T-helper 17 cell (primary cell): Measurements from ENCODE around the gene HSD17B2. TPM values are rescaled to one million over a fixed set of nuclear protein-coding genes. Genes with fewer than 3 reads are reported as not detected.

ENCODE experiments used
- ATAC-seq: fragments of 150-1000 bp; cut with Tn5 transposase; 2 replicates; pipeline ENCODE4 v1.10.0; 2021; ENCODE audit warnings: mild to moderate bottlenecking, moderate library complexity
- DNase-seq, 3 donors: peaks; one replicate each; pipeline versions ENCODE4 v3.0.0 to v3.0.0-alpha.2; 2020 to 2021
- H3K9me3 ChIP-seq: one replicate; pipeline ENCODE4 v1.7.0; 2013; ENCODE audit warnings: low read length, mild to moderate bottlenecking; ENCODE audit not compliant: control insufficient read depth, poor library complexity, severe bottlenecking
- H3K27ac Mint-ChIP-seq: one replicate; pipeline ENCODE4 v1.8.0; 2022; ENCODE audit warnings: mild to moderate bottlenecking, moderate library complexity, mixed read lengths
- H3K27me3 Mint-ChIP-seq: one replicate; pipeline ENCODE4 v1.8.0; 2022; ENCODE audit warnings: mixed read lengths
- H3K36me3 Mint-ChIP-seq: one replicate; pipeline ENCODE4 v1.8.0; 2022; ENCODE audit warnings: low read depth, mixed read lengths
- H3K4me1 Mint-ChIP-seq: one replicate; pipeline ENCODE4 v1.8.0; 2022; ENCODE audit warnings: mild to moderate bottlenecking, mixed read lengths
- H3K4me3 Mint-ChIP-seq: one replicate; pipeline ENCODE4 v1.8.0; 2022; ENCODE audit warnings: mild to moderate bottlenecking, moderate library complexity, mixed read lengths
- total RNA-seq, 4 donors: library from RNA in 2 of 4; stranded (reverse) in 2 of 4; gene quantifications; one replicate each; pipeline ENCODE4 v1.2.3 and lab custom pipeline; 2022 to 2026

The HSD17B2 gene
- total RNA-seq, 2 donors from 2014 or later, result not detected

GRCh38 chr16:82146556-82146955 is 111.5 kb downstream of the HSD17B2 start:
- DNase-seq (no peak), ATAC-seq (no peak)
- Mint-ChIP-seq H3K27me3 (no peaks in the 10 kb centered on the region), H3K4me1 (peaks cover 4% of the 10 kb centered on the region), H3K36me3 (peaks cover 10% of the 10 kb centered on the region), H3K4me3 (no peak overlapping the region), H3K27ac (no peak overlapping the region)
- no peaks in the 10 kb centered on the region for H3K9me3 ChIP-seq

GRCh38 chr16:82146957-82147356 is 111.9 kb downstream of the HSD17B2 start:
- no peak overlapping the region for H3K27ac Mint-ChIP-seq
- H3K4me3 Mint-ChIP-seq, result no peak overlapping the region
- H3K9me3 ChIP-seq, result no peaks in the 10 kb centered on the region
- no peaks in the 10 kb centered on the region for H3K27me3 Mint-ChIP-seq
- H3K36me3 Mint-ChIP-seq, result peaks cover 7% of the 10 kb centered on the region
- no peak for ATAC-seq
- no peak for DNase-seq
- H3K4me1 Mint-ChIP-seq, result peaks cover 4% of the 10 kb centered on the region

GRCh38 chr16:82147546-82147945 is 112.5 kb downstream of the HSD17B2 start:
- Mint-ChIP-seq H3K4me3 (no peak overlapping the region), H3K27ac (no peak overlapping the region), H3K27me3 (no peaks in the 10 kb centered on the region), H3K36me3 (peaks cover 7% of the 10 kb centered on the region), H3K4me1 (peaks cover 6% of the 10 kb centered on the region)
- H3K9me3 ChIP-seq, result no peaks in the 10 kb centered on the region
- DNase-seq (no peak), ATAC-seq (no peak)

Other genes starting within 250 kb of the HSD17B2 start
- gene SDR42E1, start 23.8 kb upstream of the HSD17B2 start, total RNA-seq, result 1 to 10 TPM; 4.9 TPM
- 10 to 100 TPM; 15.5 to 17.2 TPM for gene MPHOSPH6, start 135.0 kb downstream of the HSD17B2 start, total RNA-seq